ENCODE results near the gene MAP3K1. TPM values are rescaled to one million over a fixed set of nuclear protein-coding genes. Genes with fewer than 3 reads are reported as not detected.
A peak's percentile ranks its signal among the peaks of the same experiment; 100 is the strongest.

The MAP3K1 gene
- total and polyA plus RNA-seq, 4 donors: 2.4 to 15.4 (median 6.7) TPM

- TF ChIP-seq MAX (IDR thresholded peaks at IDR 0.05): peak; percentile 18
- TF ChIP-seq GABPA (IDR thresholded peaks at IDR 0.05 in 1 of 2, conservative IDR thresholded peaks at IDR 0.05 in 1 of 2): peak; percentile 5 to 36
- TF ChIP-seq EGR1 (IDR thresholded peaks at IDR 0.05; ENCODE audit: low read depth in 2 of 2): no peak
- peak; percentile 29 for TF ChIP-seq ATF3 (IDR thresholded peaks at IDR 0.05)
- TF ChIP-seq RAD21 (IDR thresholded peaks at IDR 0.05): no peak
- TF ChIP-seq YY1 (IDR thresholded peaks at IDR 0.05): peak; percentile 58
- no peak for TF ChIP-seq ZBTB33 (IDR thresholded peaks at IDR 0.05)
- TF ChIP-seq TAF1 (conservative IDR thresholded peaks at IDR 0.05): peak; percentile 46
- 1% methylated on average over 29 of the region's 29 CpGs for WGBS
- Histone ChIP-seq H3K27ac (ENCODE audit: low read depth in 1 of 2, low read length in 2 of 2) (peak overlapping the region; percentile 96 to 98), H3K9ac (ENCODE audit: low read depth in 1 of 2, low read length in 2 of 2) (peak overlapping the region; percentile 95 to 97), H3K4me3 (ENCODE audit: low read depth in 1 of 3, low read length in 3 of 3) (peak overlapping the region; percentile 52 to 88 (median 88)), H3K36me3 (ENCODE audit: control insufficient read depth in 4 of 4, insufficient read depth in 3 of 4, low read depth in 1 of 4, low read length in 3 of 4) (no peaks in the 10 kb centered on the region), H3K9me3 (ENCODE audit: control insufficient read depth in 4 of 4, low read length in 3 of 4) (no peaks in the 10 kb centered on the region), H3K4me1 (ENCODE audit: control insufficient read depth in 4 of 4, insufficient read depth in 4 of 4, low read length in 3 of 4) (peaks cover 2 to 21% (median 6%) of the 10 kb centered on the region in 4 donors), H3K27me3 (ENCODE audit: control insufficient read depth in 4 of 4, insufficient read depth in 4 of 4, low read length in 3 of 4) (no peaks in the 10 kb centered on the region)
- no peak for DNase-seq (ENCODE audit: low spot score)
Observed at GRCh38 chr5:56910210-56910965, 95.0 kb downstream of the MAP3K1 start.

- WGBS: 92% methylated on average over 3 of the region's 3 CpGs
- Histone ChIP-seq H3K4me1 (ENCODE audit: control insufficient read depth in 4 of 4, insufficient read depth in 4 of 4, low read length in 3 of 4) (peaks cover 4 to 33% (median 21%) of the 10 kb centered on the region in 4 donors), H3K9me3 (ENCODE audit: control insufficient read depth in 4 of 4, low read length in 3 of 4) (no peaks in the 10 kb centered on the region), H3K27ac (ENCODE audit: low read depth in 1 of 2, low read length in 2 of 2) (no peak overlapping the region), H3K36me3 (ENCODE audit: control insufficient read depth in 4 of 4, insufficient read depth in 3 of 4, low read depth in 1 of 4, low read length in 3 of 4) (no peaks in the 10 kb centered on the region), H3K4me3 (ENCODE audit: low read depth in 1 of 3, low read length in 3 of 3) (no peak overlapping the region), H3K27me3 (ENCODE audit: control insufficient read depth in 4 of 4, insufficient read depth in 4 of 4, low read length in 3 of 4) (no peaks in the 10 kb centered on the region), H3K9ac (ENCODE audit: low read depth in 1 of 2, low read length in 2 of 2) (no peak overlapping the region)
- DNase-seq (ENCODE audit: low spot score): no peak
- no peak for TF ChIP-seq RAD21 (IDR thresholded peaks at IDR 0.05)
- TF ChIP-seq HNF4A (conservative IDR thresholded peaks at IDR 0.05): no peak
- TF ChIP-seq EGR1 (IDR thresholded peaks at IDR 0.05; ENCODE audit: low read depth in 2 of 2): no peak
- no peak for TF ChIP-seq NR2F2 (IDR thresholded peaks at IDR 0.05)
- no peak for TF ChIP-seq ATF3 (IDR thresholded peaks at IDR 0.05)
- TF ChIP-seq JUND (IDR thresholded peaks at IDR 0.05): no peak
- TF ChIP-seq REST (IDR thresholded peaks at IDR 0.05): no peak
- no peak for TF ChIP-seq ZBTB33 (IDR thresholded peaks at IDR 0.05)
- TF ChIP-seq SP1 (IDR thresholded peaks at IDR 0.05): no peak
- no peak for TF ChIP-seq GABPA (IDR thresholded peaks at IDR 0.05 in 1 of 2, conservative IDR thresholded peaks at IDR 0.05 in 1 of 2)
- TF ChIP-seq YY1 (IDR thresholded peaks at IDR 0.05): no peak
Observed at GRCh38 chr5:56913766-56914165, 98.4 kb downstream of the MAP3K1 start.
